SK-N-SH treated with all-trans-retinoic acid at 6 μM for 48 hours (cell line): ENCODE measurements around the gene SULT1A1.

Experiments used
- CSRNP3 ChIP-seq: fragments of 250-450 bp; sonication (Bioruptor Pico); IDR thresholded peaks from 2 replicates; pipeline ENCODE4 v1.5.1; 2021; ENCODE audit warnings: mild to moderate bottlenecking, moderate library complexity
- PATZ1 ChIP-seq: fragments of 250-450 bp; sonication (Bioruptor Pico); IDR thresholded peaks from 2 replicates; pipeline ENCODE4 v1.8.0; 2020; ENCODE audit warnings: mild to moderate bottlenecking, moderate library complexity, borderline replicate concordance
- ZC3H10 ChIP-seq: fragments of 250-450 bp; sonication (Bioruptor Pico); IDR thresholded peaks from 2 replicates; pipeline ENCODE4 v1.5.1; 2021; ENCODE audit warnings: mild to moderate bottlenecking, moderate library complexity

- no peak for TF ChIP-seq ZC3H10 (CRISPR knock-in tag)
- no peak for TF ChIP-seq PATZ1 (CRISPR knock-in tag)
- TF ChIP-seq CSRNP3 (CRISPR knock-in tag) = no peak
Measured at GRCh38 chr16:28569021-28569420, 40.8 kb downstream of the SULT1A1 start.
